Astrocyte of the cerebellum (primary cell): Measurements from ENCODE around the gene ANXA7.

ENCODE experiments used
- DNase-seq: peaks from one replicate; pipeline ENCODE4 v3.0.0-alpha.2; 2011; ENCODE audit warnings: low read depth
- H3K4me3 ChIP-seq: 2 replicates; pipeline ENCODE4 v1.5.1; 2011; ENCODE audit warnings: mild to moderate bottlenecking, low read depth, low read length, moderate library complexity
- in situ Hi-C: cut with HindIII; loops from 2 replicates; pipeline ENCODE4 v1.10.0; 2017; ENCODE audit warnings: low sequenced_read_pairs
- TF ChIP-seq, protein P1 (sequence below): IDR thresholded peaks from 2 replicates; pipeline ENCODE4 v1.5.1; 2012; ENCODE audit warnings: low read length, low read depth, moderate library complexity, mild to moderate bottlenecking; ENCODE audit errors: missing control alignments

ANXA7 gene

DNA sequence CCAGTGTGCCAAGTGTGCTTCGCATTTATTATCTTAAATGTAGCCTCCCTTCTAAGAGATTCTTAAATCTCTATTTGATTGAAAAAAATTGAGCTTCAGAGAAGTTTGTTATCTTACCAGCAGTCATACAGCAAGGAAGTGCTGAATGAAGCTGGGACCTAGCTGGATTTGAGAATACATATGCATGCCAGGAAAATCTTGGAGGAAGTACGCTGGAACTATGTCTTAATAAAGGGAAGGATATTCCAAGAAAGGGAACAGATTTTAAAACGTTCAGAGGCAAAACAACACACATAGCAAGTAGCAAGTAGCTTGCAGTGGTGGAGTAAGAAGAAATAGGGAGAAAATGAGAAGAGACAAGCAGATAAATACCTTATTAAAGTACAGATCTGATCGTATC lies 56.7 kb downstream of the ANXA7 start:
- in situ Hi-C loops, result loop anchor here (5.0 kb wide), 1 partner anchor 60 kb away; no protein-coding TSS in a partner anchor
- TF ChIP-seq, protein P1, sequence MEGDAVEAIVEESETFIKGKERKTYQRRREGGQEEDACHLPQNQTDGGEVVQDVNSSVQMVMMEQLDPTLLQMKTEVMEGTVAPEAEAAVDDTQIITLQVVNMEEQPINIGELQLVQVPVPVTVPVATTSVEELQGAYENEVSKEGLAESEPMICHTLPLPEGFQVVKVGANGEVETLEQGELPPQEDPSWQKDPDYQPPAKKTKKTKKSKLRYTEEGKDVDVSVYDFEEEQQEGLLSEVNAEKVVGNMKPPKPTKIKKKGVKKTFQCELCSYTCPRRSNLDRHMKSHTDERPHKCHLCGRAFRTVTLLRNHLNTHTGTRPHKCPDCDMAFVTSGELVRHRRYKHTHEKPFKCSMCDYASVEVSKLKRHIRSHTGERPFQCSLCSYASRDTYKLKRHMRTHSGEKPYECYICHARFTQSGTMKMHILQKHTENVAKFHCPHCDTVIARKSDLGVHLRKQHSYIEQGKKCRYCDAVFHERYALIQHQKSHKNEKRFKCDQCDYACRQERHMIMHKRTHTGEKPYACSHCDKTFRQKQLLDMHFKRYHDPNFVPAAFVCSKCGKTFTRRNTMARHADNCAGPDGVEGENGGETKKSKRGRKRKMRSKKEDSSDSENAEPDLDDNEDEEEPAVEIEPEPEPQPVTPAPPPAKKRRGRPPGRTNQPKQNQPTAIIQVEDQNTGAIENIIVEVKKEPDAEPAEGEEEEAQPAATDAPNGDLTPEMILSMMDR, result no peak
- no peak for DNase-seq
- H3K4me3 ChIP-seq, result no peak overlapping the region

DNA sequence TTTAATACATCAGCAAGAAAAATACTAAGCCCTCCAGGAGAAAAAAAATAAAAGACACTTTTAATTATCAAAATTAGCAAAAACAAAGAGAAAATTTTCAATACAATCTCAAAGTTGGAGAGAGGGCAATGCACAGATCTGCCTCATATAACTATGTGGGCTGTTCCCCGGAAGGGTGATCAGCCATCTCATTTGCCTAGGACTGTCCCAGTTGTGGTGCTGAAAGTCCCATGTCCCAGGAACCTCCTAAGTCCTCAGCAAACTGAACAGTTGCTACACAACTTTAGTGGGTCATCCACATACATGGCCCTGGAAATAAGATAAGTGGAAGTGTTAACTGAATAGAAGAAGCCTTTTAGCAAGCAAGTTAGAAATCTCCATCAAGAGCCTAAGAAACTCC lies 69.6 kb downstream of the ANXA7 start:
- in situ Hi-C loops, result no loop called here
- DNase-seq, result no peak
- TF ChIP-seq, protein P1, result no peak
- H3K4me3 ChIP-seq, result no peak overlapping the region

DNA sequence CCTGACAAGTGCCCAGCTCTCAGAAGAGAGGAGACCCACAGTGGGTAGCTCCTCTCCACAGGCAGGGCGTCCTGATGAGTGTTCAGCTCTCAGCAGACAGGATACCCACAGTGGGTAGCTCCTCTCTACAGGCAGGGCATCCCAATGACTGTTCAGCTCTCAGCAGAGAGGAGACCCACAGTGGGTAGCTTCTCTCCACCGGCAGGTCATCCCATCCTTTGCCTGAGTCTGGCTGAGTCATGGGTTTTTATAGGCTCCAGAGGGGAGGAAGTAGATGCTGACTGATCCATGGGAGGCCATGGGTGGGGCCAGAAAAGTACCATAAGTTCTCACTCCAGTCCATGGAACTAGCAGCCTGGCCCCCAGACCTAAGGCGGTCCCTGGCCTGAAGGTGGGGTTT lies 73.7 kb downstream of the ANXA7 start:
- TF ChIP-seq, protein P1, result no peak
- in situ Hi-C loops, result no loop called here
- H3K4me3 ChIP-seq, result no peak overlapping the region
- no peak for DNase-seq

DNA sequence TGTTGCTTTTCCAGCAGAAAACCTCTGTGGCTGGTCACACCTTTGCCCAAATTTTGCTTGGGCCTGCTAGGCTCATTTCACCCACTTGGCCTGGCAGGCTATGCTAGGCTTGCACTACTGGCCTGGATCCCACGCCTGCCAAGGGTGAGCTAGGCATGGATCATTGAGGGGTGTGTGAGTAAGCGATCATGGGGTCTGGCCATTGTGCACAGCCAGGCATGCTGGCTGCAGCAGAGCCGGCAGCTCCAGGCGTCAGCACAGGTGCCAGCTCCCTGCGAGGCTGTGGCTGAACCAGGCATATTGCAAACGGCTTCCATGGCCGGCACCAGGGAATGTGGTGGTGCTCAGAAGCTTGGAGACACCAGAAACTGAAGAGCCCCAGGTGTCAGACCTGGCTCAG lies 74.4 kb downstream of the ANXA7 start:
- DNase-seq, result no peak
- TF ChIP-seq, protein P1, result no peak
- in situ Hi-C loops, result no loop called here
- no peak overlapping the region for H3K4me3 ChIP-seq

DNA sequence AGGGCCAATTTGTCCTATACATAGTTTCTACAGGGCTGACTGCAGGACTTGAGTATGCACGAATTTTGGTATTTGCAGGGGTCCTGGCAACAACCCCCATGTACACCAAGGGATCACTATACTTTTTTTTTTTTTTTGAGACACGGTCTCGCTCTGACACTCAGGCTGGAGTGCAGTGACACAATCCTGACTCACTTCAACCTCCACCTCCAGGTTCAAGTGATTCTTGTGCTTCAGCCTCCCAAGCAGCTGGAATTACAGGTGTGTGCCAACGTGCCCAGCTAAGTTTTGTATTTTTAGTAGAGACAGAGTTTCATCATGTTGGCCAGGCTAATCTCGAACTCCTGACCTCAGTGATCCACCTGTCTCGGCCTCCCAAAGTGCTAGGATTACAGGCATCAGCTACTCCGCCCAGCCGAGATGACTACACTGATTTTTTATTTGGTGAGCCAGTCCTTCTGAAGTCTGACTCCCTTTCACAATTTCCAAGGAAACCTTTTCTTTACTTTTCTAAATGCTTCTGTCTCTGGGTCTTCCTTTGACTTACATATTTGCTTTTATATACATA lies 75.0 kb downstream of the ANXA7 start:
- in situ Hi-C loops, result no loop called here
- DNase-seq, result no peak
- TF ChIP-seq, protein P1, result no peak
- H3K4me3 ChIP-seq, result no peak overlapping the region

DNA sequence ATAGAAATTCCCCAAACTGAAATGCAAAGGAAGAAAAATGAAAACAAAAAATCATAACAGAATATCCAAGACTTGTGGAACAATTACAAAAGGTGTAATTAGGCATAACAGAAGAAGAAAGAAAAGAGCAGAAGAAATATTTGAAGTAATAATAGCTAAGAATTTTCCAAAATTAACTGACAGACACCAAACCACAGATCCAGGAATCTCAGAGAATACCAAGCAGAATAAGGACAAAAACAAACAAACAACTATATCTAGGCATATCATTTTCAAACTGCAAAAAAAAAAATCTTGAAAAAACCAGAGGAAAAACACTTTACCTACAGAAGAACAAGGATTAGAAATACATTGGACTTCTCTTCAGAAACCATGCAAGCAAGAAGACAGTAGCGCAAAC lies 80.7 kb downstream of the ANXA7 start:
- DNase-seq, result no peak
- TF ChIP-seq, protein P1, result no peak
- no peak overlapping the region for H3K4me3 ChIP-seq
- in situ Hi-C loops, result no loop called here
